Neural cell (in vitro differentiated cells): Measurements from ENCODE around the gene NDUFA8. TPM values are rescaled to one million over a fixed set of nuclear protein-coding genes. Genes with fewer than 3 reads are reported as not detected.

ENCODE experiments used
- H2AFZ ChIP-seq: fragments of 200-600, 300-800 bp; sonication (generic), shearing (Covaris generic); 2 replicates; pipeline ENCODE4 v1.6.0; 2014; ENCODE audit warnings: low read depth, mild to moderate bottlenecking, antibody characterized with exemption, low read length, moderate library complexity
- H3F3A ChIP-seq: fragments of 200-600 bp; shearing (Covaris generic); 2 replicates; pipeline ENCODE4 v1.6.1; 2016; ENCODE audit warnings: mild to moderate bottlenecking, moderate library complexity, mixed read lengths, antibody characterized with exemption, low read length; ENCODE audit not compliant: insufficient read depth, poor library complexity, severe bottlenecking
- H3K27ac ChIP-seq: fragments of 200-600, 300-800 bp; sonication (generic), shearing (Covaris generic); 2 replicates; pipeline ENCODE4 v1.5.1; 2014; ENCODE audit warnings: mild to moderate bottlenecking, low read length, moderate library complexity
- H3K27me3 ChIP-seq: fragments of 300-800, 200-600 bp; sonication (generic), shearing (Covaris generic); 2 replicates; pipeline ENCODE4 v1.6.0; 2014; ENCODE audit warnings: mild to moderate bottlenecking, low read depth, low read length, moderate library complexity; ENCODE audit not compliant: insufficient read depth
- H3K36me3 ChIP-seq: fragments of 300-800, 200-600 bp; sonication (generic), shearing (Covaris generic); 2 replicates; pipeline ENCODE4 v1.5.1; 2014; ENCODE audit warnings: mild to moderate bottlenecking, antibody characterized with exemption, low read length, moderate library complexity; ENCODE audit not compliant: insufficient read depth
- H3K4me2 ChIP-seq: fragments of 300-800, 200-600 bp; sonication (generic), shearing (Covaris generic); 2 replicates; pipeline ENCODE4 v1.6.0; 2014; ENCODE audit warnings: mild to moderate bottlenecking, low read length
- H3K4me3 ChIP-seq: fragments of 300-800, 200-600 bp; sonication (generic), shearing (Covaris generic); 2 replicates; pipeline ENCODE4 v1.5.1; 2014; ENCODE audit warnings: mild to moderate bottlenecking, low read length, moderate library complexity
- H3K79me2 ChIP-seq: fragments of 200-600 bp; shearing (Covaris generic); replicated peaks from 2 replicates; pipeline ENCODE4 v1.6.0; 2014; ENCODE audit warnings: mild to moderate bottlenecking, low read length, moderate library complexity; ENCODE audit not compliant: insufficient read depth
- H3K9ac ChIP-seq: fragments of 300-800, 200-600 bp; sonication (generic), shearing (Covaris generic); 2 replicates; pipeline ENCODE4 v1.6.1; 2016; ENCODE audit warnings: mild to moderate bottlenecking, low read length, mixed read lengths
- H3K9me2 ChIP-seq: fragments of 200-600 bp; shearing (Covaris generic); 2 replicates; pipeline ENCODE4 v1.6.1; 2016; ENCODE audit warnings: mild to moderate bottlenecking, low read length, mixed read lengths; ENCODE audit not compliant: insufficient read depth
- H3K9me3 ChIP-seq: fragments of 200-600, 300-800 bp; sonication (generic), shearing (Covaris generic); 2 replicates; pipeline ENCODE4 v1.6.1; 2016; ENCODE audit warnings: mild to moderate bottlenecking, mixed run types, low read length, moderate library complexity, mixed read lengths
- H4K20me1 ChIP-seq: fragments of 200-600 bp; shearing (Covaris generic); 2 replicates; pipeline ENCODE4 v1.6.1; 2016; ENCODE audit warnings: mild to moderate bottlenecking, mixed run types; ENCODE audit not compliant: insufficient read depth
- CTCF ChIP-seq: fragments of 450-650 bp; IDR thresholded peaks from 2 replicates; pipeline ENCODE4 v1.5.1; 2014; ENCODE audit warnings: antibody characterized with exemption, mild to moderate bottlenecking, moderate library complexity; ENCODE audit not compliant: poor library complexity, severe bottlenecking
- EP300 ChIP-seq: fragments of 450-650 bp; conservative IDR thresholded peaks from 2 replicates; pipeline ENCODE4 v1.6.1; 2014; ENCODE audit warnings: antibody characterized with exemption, mild to moderate bottlenecking, moderate library complexity; ENCODE audit not compliant: poor library complexity, severe bottlenecking
- EZH2 ChIP-seq: fragments of 200-600, 300-800 bp; shearing (Covaris generic), sonication (generic); IDR thresholded peaks from 2 replicates; pipeline ENCODE4 v1.6.1; 2014; ENCODE audit warnings: antibody characterized with exemption, low read length, borderline replicate concordance, mild to moderate bottlenecking; ENCODE audit not compliant: insufficient read depth, poor library complexity, severe bottlenecking
- MXI1 ChIP-seq: fragments of 450-650 bp; conservative IDR thresholded peaks from 2 replicates; pipeline ENCODE4 v1.6.1; 2014; ENCODE audit warnings: antibody characterized with exemption, mild to moderate bottlenecking; ENCODE audit not compliant: poor library complexity, severe bottlenecking
- POLR2AphosphoS5 ChIP-seq: IDR thresholded peaks from 2 replicates; pipeline ENCODE4 v1.6.1; 2012
- RAD21 ChIP-seq: fragments of 450-650 bp; conservative IDR thresholded peaks from 2 replicates; pipeline ENCODE4 v1.6.1; 2014; ENCODE audit warnings: antibody characterized with exemption, mild to moderate bottlenecking, moderate library complexity
- SMC3 ChIP-seq: fragments of 450-650 bp; conservative IDR thresholded peaks from 2 replicates; pipeline ENCODE4 v1.6.1; 2014; ENCODE audit warnings: antibody characterized with exemption, mild to moderate bottlenecking, moderate library complexity; ENCODE audit not compliant: poor library complexity
- TAF1 ChIP-seq: IDR thresholded peaks from 2 replicates; pipeline ENCODE4 v1.6.1; 2012; ENCODE audit warnings: low read depth
- polyA plus RNA-seq: library from polyadenylated mRNA; depleted of rRNA; stranded (reverse); fragments of >200 nt; gene quantifications from 2 replicates; pipeline ENCODE4 v1.2.3, GENCODE V29; 2014
- TF ChIP-seq, protein P1 (sequence below): IDR thresholded peaks from 2 replicates; pipeline ENCODE4 v1.6.1; 2012; ENCODE audit warnings: borderline replicate concordance

The NDUFA8 gene
- polyA plus RNA-seq, 1 donor from 2014 or later = 65.0 TPM

DNA sequence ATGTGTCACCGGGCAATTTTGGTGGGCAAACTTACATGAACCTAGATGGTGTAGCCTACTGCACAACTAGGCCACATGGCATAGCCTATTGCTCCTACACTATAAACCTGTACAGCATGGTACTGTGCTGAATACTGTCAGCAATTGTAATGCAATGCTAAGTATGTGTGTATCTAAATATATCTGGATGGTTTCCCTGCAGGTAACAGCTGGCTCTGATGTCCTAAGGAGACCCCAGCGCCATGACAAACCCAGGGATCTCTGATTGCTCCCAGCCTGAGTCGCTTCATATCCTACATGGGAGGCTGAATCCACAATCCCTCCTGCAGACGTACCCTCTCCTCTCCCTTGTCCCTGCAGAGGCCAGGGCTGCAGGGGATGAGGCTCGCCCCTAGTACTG lies 39.9 kb downstream of the NDUFA8 start:
- Histone ChIP-seq H3K36me3 (no peaks in the 10 kb centered on the region), H3F3A (no peaks in the 10 kb centered on the region), H4K20me1 (no peaks in the 10 kb centered on the region), H3K4me3 (no peak overlapping the region), H3K9me3 (no peaks in the 10 kb centered on the region), H2AFZ (no peak overlapping the region), H3K79me2 (no peaks in the 10 kb centered on the region), H3K27ac (no peak overlapping the region), H3K27me3 (peaks cover 8% of the 10 kb centered on the region), H3K9ac (no peak overlapping the region), H3K4me2 (no peak overlapping the region), H3K9me2 (no peaks in the 10 kb centered on the region)
- TF ChIP-seq RAD21 = no peak
- TF ChIP-seq EP300 = no peak
- TF ChIP-seq POLR2AphosphoS5 = no peak
- no peak for TF ChIP-seq CTCF
- TF ChIP-seq SMC3 = no peak
- no peak for TF ChIP-seq EZH2
- no peak for TF ChIP-seq TAF1
- TF ChIP-seq, protein P1, sequence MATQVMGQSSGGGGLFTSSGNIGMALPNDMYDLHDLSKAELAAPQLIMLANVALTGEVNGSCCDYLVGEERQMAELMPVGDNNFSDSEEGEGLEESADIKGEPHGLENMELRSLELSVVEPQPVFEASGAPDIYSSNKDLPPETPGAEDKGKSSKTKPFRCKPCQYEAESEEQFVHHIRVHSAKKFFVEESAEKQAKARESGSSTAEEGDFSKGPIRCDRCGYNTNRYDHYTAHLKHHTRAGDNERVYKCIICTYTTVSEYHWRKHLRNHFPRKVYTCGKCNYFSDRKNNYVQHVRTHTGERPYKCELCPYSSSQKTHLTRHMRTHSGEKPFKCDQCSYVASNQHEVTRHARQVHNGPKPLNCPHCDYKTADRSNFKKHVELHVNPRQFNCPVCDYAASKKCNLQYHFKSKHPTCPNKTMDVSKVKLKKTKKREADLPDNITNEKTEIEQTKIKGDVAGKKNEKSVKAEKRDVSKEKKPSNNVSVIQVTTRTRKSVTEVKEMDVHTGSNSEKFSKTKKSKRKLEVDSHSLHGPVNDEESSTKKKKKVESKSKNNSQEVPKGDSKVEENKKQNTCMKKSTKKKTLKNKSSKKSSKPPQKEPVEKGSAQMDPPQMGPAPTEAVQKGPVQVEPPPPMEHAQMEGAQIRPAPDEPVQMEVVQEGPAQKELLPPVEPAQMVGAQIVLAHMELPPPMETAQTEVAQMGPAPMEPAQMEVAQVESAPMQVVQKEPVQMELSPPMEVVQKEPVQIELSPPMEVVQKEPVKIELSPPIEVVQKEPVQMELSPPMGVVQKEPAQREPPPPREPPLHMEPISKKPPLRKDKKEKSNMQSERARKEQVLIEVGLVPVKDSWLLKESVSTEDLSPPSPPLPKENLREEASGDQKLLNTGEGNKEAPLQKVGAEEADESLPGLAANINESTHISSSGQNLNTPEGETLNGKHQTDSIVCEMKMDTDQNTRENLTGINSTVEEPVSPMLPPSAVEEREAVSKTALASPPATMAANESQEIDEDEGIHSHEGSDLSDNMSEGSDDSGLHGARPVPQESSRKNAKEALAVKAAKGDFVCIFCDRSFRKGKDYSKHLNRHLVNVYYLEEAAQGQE = no peak
- TF ChIP-seq MXI1 = no peak

DNA sequence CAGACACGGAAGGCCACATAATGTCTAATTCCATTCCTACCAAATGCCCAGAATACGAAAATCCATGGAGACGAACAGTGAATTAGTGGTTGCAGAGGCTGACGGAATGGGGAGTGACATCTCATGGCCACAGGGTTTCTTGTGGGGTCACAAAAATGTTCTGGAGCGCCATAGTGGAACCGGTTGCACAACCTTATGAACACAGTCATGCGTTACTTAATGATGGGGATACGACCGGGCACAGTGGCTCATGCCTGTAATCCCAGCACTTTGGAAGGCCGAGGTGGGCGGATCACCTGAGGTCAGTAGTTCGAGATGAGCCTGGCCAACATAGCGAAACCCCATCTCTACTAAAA lies 40.4 kb downstream of the NDUFA8 start:
- Histone ChIP-seq H3K27me3 (peaks cover 3% of the 10 kb centered on the region), H3K4me2 (no peak overlapping the region), H3K4me3 (no peak overlapping the region), H3K9ac (no peak overlapping the region), H3K9me3 (no peaks in the 10 kb centered on the region), H3K27ac (no peak overlapping the region), H3K36me3 (no peaks in the 10 kb centered on the region), H4K20me1 (no peaks in the 10 kb centered on the region), H3K79me2 (no peaks in the 10 kb centered on the region), H2AFZ (no peak overlapping the region), H3F3A (no peaks in the 10 kb centered on the region), H3K9me2 (no peaks in the 10 kb centered on the region)
- TF ChIP-seq CTCF (no peak), POLR2AphosphoS5 (no peak), MXI1 (no peak), EP300 (no peak), SMC3 (no peak), RAD21 (no peak), EZH2 (no peak), TAF1 (no peak)
- TF ChIP-seq, protein P1 = no peak
